Activated CD4-positive, alpha-beta memory T cell treated with anti-CD3 and anti-CD28 coated beads, Interleukin-2, amount 10 ng/mL, durations not matched to agents 7 days and 5 days (primary cell): ENCODE results near the gene GATA5. TPM values are rescaled to one million over a fixed set of nuclear protein-coding genes. Genes with fewer than 3 reads are reported as not detected.

ENCODE experiments used
- CTCF ChIA-PET: fragments of 350-600 bp; sonication (Branson Sonifier 250); formaldehyde crosslinking; loops from one replicate; lab custom pipeline; 2021; ENCODE audit warnings: antibody characterized with exemption, inconsistent platforms; lab: Charles Lee
- POLR2A ChIA-PET: fragments of 350-600 bp; sonication (Branson Sonifier 250); formaldehyde crosslinking; loops from one replicate; lab custom pipeline; 2021; ENCODE audit warnings: antibody characterized with exemption; lab: Charles Lee
- DNase-seq: peaks from one replicate; pipeline ENCODE4 v3.0.0-alpha.2; 2020
- H3K27ac Mint-ChIP-seq: one replicate; pipeline ENCODE4 v1.8.0; 2021; ENCODE audit warnings: mild to moderate bottlenecking, mixed read lengths
- H3K27me3 Mint-ChIP-seq: one replicate; pipeline ENCODE4 v1.8.0; 2021; ENCODE audit warnings: mixed read lengths
- H3K36me3 Mint-ChIP-seq: one replicate; pipeline ENCODE4 v1.8.0; 2021; ENCODE audit warnings: low read depth, mixed read lengths
- H3K4me1 Mint-ChIP-seq: one replicate; pipeline ENCODE4 v1.8.0; 2021; ENCODE audit warnings: mixed read lengths
- H3K4me3 Mint-ChIP-seq: one replicate; pipeline ENCODE4 v1.8.0; 2021; ENCODE audit warnings: mild to moderate bottlenecking, mixed read lengths
- H3K9me3 Mint-ChIP-seq: one replicate; pipeline ENCODE4 v1.8.0; 2021; ENCODE audit warnings: mixed read lengths
- total RNA-seq, 2 experiments: library from RNA; stranded (reverse); gene quantifications; one replicate each; pipeline ENCODE4 v1.2.3, GENCODE V29; 2021

Gene GATA5
- total RNA-seq, 2 experiments from 2014 or later: not detected

- Mint-ChIP-seq H3K9me3 (no peaks in the 10 kb centered on the region), H3K4me1 (no peaks in the 10 kb centered on the region), H3K27me3 (peaks cover 57% of the 10 kb centered on the region), H3K36me3 (no peaks in the 10 kb centered on the region), H3K27ac (no peak overlapping the region), H3K4me3 (no peak overlapping the region)
- CTCF ChIA-PET: no interaction called here
- POLR2A ChIA-PET: no interaction called here
- DNase-seq: no peak
These were observed 6.5 kb upstream of the GATA5 start for GRCh38 chr20:62482146-62482809.

DNA sequence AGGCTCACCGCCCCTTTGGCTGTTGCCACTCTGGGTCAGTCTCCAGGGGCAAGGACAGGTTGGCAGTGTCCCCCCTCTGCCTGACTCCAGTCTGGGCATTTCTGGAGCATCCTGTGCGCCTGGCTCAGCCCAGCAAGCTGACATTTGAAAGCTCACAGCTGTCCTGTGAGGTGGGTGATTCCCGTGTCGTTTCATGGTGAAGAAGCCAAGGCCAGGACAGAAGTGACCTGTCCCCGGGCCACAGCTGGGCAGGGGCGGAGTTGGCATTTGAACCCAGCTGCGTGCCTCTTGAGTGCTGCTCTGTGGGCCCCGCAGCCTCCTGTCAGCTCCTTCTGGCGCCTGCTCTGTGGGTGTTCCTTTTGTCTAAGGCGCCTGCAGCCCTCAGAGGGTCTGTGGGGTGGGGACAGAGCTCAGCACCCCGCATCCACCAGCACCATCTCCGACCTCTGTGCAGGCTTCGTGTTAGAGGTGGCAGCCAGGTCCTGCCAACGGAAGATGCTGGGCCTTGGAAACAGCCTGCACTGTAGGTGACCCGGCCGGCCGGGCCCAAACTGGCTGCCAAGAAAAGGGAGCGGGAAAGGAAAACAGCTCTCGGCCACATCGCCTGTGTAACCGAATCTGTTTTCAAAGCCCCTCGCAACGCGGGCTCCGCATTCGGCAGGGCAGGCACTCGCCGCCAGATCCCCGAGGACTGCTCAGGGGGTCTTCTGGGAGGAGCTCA lies 5.8 kb upstream of the GATA5 start:
- H3K9me3 Mint-ChIP-seq: no peaks in the 10 kb centered on the region
- no peak overlapping the region for H3K4me3 Mint-ChIP-seq
- no peaks in the 10 kb centered on the region for H3K4me1 Mint-ChIP-seq
- H3K36me3 Mint-ChIP-seq: no peaks in the 10 kb centered on the region
- no peak overlapping the region for H3K27ac Mint-ChIP-seq
- no peak for DNase-seq
- CTCF ChIA-PET: interaction anchor here (0.9 kb wide), 1 partner anchor 136 kb away, joined by 3 read pairs; no protein-coding TSS in a partner anchor
- H3K27me3 Mint-ChIP-seq: peaks cover 55% of the 10 kb centered on the region
- POLR2A ChIA-PET: no interaction called here

GRCh38 chr20:62480318-62480717 lies 4.5 kb upstream of the GATA5 start:
- no peaks in the 10 kb centered on the region for H3K4me1 Mint-ChIP-seq
- ChIA-PET CTCF (no interaction called here), POLR2A (no interaction called here)
- no peaks in the 10 kb centered on the region for H3K9me3 Mint-ChIP-seq
- no peak overlapping the region for H3K27ac Mint-ChIP-seq
- peaks cover 50% of the 10 kb centered on the region for H3K27me3 Mint-ChIP-seq
- no peak overlapping the region for H3K4me3 Mint-ChIP-seq
- no peaks in the 10 kb centered on the region for H3K36me3 Mint-ChIP-seq
- DNase-seq: no peak

DNA sequence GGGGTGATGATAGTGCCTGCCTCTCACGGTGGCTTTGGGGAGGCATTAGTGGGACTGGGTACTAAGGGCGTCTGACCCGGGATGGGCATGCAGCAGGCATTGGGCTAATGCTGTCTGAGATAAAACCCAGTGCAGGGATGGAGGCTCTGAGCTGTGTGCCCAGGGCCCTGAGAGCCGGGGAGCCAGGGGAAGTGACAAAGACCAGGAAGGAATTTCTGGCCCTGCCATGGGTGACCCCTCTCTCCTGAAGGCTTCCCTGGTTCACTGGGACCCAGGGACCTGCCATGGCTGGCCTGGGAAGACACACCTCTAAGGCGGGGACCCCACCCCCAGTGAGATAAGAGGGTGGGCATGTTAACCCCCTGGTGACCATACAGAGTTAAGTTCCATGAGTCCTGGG lies 3.9 kb upstream of the GATA5 start:
- Mint-ChIP-seq H3K36me3 (no peaks in the 10 kb centered on the region), H3K27me3 (peaks cover 49% of the 10 kb centered on the region), H3K27ac (no peak overlapping the region), H3K9me3 (no peaks in the 10 kb centered on the region), H3K4me3 (no peak overlapping the region), H3K4me1 (no peaks in the 10 kb centered on the region)
- ChIA-PET CTCF (no interaction called here), POLR2A (no interaction called here)
- DNase-seq: no peak

DNA sequence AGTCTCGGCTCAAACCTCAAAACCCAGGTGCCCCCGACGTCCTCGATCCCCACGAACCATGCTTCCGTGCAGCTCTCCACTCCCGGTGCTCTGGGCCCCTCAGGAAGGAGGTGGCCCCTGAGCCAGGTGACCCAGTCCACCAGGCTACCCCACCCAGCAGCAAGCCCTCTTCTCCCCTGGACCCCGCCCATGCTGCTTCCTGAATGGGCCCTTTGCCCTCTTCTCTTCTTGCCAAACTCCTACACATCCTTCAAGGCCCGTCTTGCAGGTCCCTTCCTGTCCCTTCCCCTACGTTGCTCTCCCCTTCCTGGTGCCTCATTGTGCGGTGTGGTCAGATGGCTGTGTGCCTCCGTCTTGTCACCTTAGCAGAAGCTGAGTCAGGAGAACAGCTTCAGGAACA lies 3.4 kb upstream of the GATA5 start:
- CTCF ChIA-PET: no interaction called here
- Mint-ChIP-seq H3K4me3 (no peak overlapping the region), H3K9me3 (no peaks in the 10 kb centered on the region), H3K27me3 (peaks cover 52% of the 10 kb centered on the region), H3K4me1 (no peaks in the 10 kb centered on the region), H3K36me3 (no peaks in the 10 kb centered on the region), H3K27ac (no peak overlapping the region)
- POLR2A ChIA-PET: no interaction called here
- DNase-seq: no peak

- CTCF ChIA-PET: no interaction called here
- no peak for DNase-seq
- Mint-ChIP-seq H3K4me1 (no peaks in the 10 kb centered on the region), H3K27me3 (peaks cover 49% of the 10 kb centered on the region), H3K36me3 (no peaks in the 10 kb centered on the region), H3K4me3 (no peak overlapping the region), H3K27ac (no peak overlapping the region), H3K9me3 (no peaks in the 10 kb centered on the region)
- POLR2A ChIA-PET: no interaction called here
These were observed 2.1 kb upstream of the GATA5 start for GRCh38 chr20:62477669-62478455.

DNA sequence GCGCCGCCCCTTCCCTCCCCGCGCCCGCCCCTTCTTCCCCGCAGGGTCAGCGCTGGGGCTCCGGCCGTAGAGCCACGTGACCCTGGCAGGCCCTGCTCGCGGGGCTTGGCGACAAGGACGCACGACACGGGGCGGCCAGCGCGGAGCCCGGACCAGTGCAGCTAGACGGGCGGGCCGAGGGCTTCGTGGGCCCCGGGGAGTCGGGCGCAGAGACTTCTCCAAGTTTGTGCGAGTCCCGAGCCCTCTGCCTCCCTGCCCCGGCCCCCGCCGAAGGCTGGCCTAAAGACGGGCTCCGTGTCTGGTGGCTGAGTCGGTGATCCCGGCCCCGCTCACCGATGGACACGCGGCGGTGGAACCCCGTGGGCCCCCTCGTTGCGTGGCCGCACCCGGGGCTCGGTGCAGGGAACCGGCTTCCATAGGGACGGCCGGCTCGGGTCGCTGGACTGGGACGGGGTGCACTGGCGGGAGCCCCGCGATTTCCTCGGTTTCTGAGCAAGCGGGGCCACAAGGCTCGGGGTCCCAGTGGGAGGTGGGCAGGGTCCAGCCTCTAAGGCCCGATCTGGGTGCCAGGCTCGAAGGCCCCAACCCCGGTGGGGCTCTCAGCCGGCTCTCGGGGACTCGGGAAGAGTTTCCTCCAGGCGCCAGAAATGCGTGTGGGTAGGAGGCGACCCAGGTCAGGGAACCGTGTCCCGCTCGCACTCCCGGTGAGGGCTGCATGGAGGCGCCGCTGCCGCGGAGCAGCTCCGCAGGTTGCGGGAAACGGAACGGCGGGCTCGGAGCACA lies 452 bp upstream of the GATA5 start:
- no peaks in the 10 kb centered on the region for H3K4me1 Mint-ChIP-seq
- no peak for DNase-seq
- no peaks in the 10 kb centered on the region for H3K36me3 Mint-ChIP-seq
- CTCF ChIA-PET: no interaction called here
- POLR2A ChIA-PET: interaction anchor here (0.7 kb wide), 1 partner anchor 797 kb away, joined by 5 read pairs; the partner anchor contains the start of gene ARFGAP1
- peaks cover 42% of the 10 kb centered on the region for H3K27me3 Mint-ChIP-seq
- H3K9me3 Mint-ChIP-seq: no peaks in the 10 kb centered on the region
- no peak overlapping the region for H3K4me3 Mint-ChIP-seq
- no peak overlapping the region for H3K27ac Mint-ChIP-seq

DNA sequence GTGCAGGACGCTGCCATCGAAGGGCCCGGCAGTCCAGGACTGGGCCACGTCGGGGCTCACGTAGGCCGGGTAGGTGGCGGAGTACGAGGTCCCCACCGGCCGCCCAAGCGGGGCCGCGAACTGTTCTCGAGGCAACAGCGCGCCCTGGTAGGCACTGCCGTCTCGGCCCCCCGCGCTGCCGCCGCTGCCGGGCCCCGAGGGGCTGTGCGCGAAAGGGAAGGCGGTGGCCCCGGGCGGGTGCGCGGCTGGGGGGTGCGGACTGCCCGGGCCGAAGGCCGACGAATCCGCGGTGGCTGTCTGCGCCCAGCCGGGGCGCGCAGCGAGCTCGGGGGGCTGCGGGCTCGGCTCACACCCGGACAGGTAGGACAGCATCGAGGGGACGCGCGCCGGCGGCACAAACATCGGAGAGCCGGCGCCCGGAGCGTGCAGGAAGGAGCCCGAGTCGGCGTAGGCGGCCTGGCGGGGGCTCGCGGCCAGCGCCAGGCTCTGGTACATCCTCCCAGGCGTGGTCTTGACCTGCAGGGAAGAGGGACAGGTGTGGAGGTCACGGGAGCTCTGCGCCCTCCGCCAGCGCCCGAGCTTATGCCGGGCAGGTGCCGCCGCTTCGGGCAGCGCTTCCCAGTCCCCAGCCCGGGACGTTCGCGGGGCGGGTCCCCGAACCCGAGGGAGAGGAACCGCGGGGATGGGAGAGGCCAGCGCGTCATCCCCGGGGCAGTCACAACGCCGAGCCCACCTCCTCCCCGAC lies 596 bp downstream of the GATA5 start:
- Mint-ChIP-seq H3K27me3 (peaks cover 43% of the 10 kb centered on the region), H3K27ac (no peak overlapping the region), H3K4me1 (no peaks in the 10 kb centered on the region), H3K9me3 (no peaks in the 10 kb centered on the region), H3K4me3 (no peak overlapping the region), H3K36me3 (no peaks in the 10 kb centered on the region)
- CTCF ChIA-PET: no interaction called here
- DNase-seq: no peak
- POLR2A ChIA-PET: no interaction called here

DNA sequence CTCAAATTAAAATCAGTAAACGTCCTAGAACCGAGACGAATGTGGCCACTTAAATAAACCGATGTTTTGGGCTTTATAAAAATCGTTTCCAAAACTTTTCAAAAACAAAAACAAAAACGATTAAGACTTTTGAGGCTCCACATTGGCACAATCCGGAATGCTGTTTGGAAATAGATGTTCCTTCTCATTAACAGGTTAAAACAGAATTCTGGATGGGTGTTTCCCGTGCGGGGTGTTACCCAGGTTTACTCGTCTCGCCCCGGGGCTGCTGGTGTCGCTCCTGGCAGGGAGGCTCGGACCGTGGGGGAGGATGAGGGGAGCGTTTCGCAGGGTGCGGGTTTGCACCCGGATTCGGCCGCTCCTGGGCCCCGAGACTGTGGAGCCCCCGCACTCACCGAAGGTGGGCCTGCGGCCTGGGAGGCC lies 1.2 kb downstream of the GATA5 start:
- no peaks in the 10 kb centered on the region for H3K4me1 Mint-ChIP-seq
- H3K9me3 Mint-ChIP-seq: no peaks in the 10 kb centered on the region
- H3K36me3 Mint-ChIP-seq: no peaks in the 10 kb centered on the region
- DNase-seq: no peak
- H3K27ac Mint-ChIP-seq: no peak overlapping the region
- ChIA-PET CTCF (no interaction called here), POLR2A (no interaction called here)
- peaks cover 47% of the 10 kb centered on the region for H3K27me3 Mint-ChIP-seq
- H3K4me3 Mint-ChIP-seq: no peak overlapping the region

DNA sequence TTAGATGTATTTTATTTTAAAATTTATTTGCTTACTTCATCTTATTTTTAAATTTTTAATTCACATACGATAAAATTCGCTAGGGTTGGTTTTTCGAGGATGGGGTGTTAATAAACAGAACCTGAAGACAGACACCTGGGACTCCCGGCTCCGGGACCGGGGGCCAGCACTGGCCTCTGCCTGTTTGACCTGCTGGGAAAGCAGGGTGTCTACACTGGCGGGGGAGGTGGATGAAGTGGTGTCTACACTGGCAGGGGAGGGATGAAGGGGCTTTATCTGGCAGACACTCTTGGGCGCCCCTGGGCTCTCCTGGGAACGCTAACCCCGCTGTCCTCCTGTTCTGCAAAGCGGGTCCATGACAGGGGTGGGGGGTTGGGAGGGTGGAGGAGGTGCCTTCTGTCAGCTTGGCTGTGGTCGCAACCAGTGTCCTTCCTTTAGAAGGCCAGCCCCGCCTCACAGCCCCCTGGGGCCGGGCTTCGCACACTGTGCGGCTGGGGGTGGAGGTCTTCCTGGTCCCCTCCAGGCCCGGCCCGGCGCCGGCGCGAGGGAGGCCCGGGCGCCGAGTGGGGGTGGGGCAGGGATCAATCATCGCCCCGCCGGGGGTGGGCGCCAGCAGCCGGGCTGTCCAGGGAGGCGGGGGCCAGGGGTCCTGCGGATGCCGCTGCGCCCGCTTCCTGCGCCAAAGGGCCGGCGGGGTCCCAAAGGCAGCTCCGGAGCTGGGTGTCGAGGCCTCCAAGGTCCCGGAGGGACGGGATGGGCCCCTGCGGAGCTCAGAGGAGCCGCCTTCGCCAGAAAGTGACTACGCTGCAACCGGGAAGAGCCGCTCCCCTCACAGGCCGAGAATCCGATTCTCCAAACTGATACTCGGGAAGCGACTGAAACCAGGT lies 1.8 kb downstream of the GATA5 start:
- Mint-ChIP-seq H3K27ac (no peak overlapping the region), H3K9me3 (no peaks in the 10 kb centered on the region), H3K36me3 (no peaks in the 10 kb centered on the region)

DNA sequence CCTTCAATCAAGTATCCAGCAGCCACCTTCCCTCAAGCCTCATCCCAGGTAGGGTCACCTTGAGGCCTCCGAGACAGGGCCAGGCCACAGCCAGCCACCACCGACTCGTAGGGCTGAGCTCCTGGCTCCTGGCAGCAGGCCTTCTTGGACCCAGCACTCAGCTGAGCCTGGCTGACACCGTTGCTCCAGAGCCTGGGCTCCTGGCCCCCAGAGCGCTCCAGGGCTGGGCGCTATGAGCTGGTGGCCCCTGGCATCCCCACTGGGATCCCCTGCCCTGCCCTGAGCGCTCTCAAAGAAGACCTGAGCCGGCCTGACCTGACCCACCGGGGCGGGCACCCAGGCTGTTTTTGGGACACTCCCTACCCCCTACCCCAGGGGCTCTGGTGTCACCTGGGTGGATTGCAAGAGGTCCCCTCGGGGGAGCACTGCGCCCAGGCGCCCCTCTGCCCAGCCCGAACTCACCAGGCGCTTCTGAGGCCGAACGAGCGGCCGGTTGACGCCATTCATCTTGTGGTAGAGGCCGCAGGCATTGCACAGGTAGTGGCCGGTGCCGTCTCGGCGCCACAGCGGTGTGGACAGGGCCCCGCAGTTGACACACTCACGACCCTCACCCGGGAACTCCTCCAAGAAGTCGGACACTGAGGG lies 2.7 kb downstream of the GATA5 start:
- no peaks in the 10 kb centered on the region for H3K9me3 Mint-ChIP-seq
- no peaks in the 10 kb centered on the region for H3K4me1 Mint-ChIP-seq
- ChIA-PET POLR2A (no interaction called here), CTCF (no interaction called here)
- DNase-seq: no peak
- no peak overlapping the region for H3K27ac Mint-ChIP-seq
- peaks cover 31% of the 10 kb centered on the region for H3K27me3 Mint-ChIP-seq
- H3K36me3 Mint-ChIP-seq: no peaks in the 10 kb centered on the region
- no peak overlapping the region for H3K4me3 Mint-ChIP-seq

More for the DNA sequence above, 1.8 kb downstream of the GATA5 start:
- no peaks in the 10 kb centered on the region for H3K4me1 Mint-ChIP-seq
- H3K27me3 Mint-ChIP-seq: peaks cover 40% of the 10 kb centered on the region
- CTCF ChIA-PET: no interaction called here
- POLR2A ChIA-PET: no interaction called here
- H3K4me3 Mint-ChIP-seq: no peak overlapping the region
- no peak for DNase-seq
